NCI-H1930 (cell line): ENCODE measurements around the gene OLIG1.

Source experiments
- DNase-seq, 2 experiments: peaks; one replicate each; lab custom pipeline; 2025; lab: John Stamatoyannopoulos, UW

OLIG1 gene

GRCh38 chr21:33063907-33064622, 5.9 kb upstream of the OLIG1 start:
- DNase-seq, result no peak

- no peak for DNase-seq
Measured at GRCh38 chr21:33064623-33065390, 5.1 kb upstream of the OLIG1 start.

- DNase-seq, result no peak
Measured at GRCh38 chr21:33067043-33067442, 2.9 kb upstream of the OLIG1 start.

- DNase-seq, result no peak
Measured at GRCh38 chr21:33067457-33067856, 2.5 kb upstream of the OLIG1 start.

GRCh38 chr21:33069243-33069642, 698 bp upstream of the OLIG1 start:
- DNase-seq, result no peak

GRCh38 chr21:33069645-33069993, 322 bp upstream of the OLIG1 start:
- DNase-seq, result no peak

- DNase-seq, result peak in 1 of 2 experiments; percentile 28
Measured at GRCh38 chr21:33070744-33070997, 730 bp downstream of the OLIG1 start.

- no peak for DNase-seq
Measured at GRCh38 chr21:33070998-33071769, 1.2 kb downstream of the OLIG1 start.

- DNase-seq, result no peak
Measured at GRCh38 chr21:33071770-33072306, 1.9 kb downstream of the OLIG1 start.

- no peak for DNase-seq
Measured at GRCh38 chr21:33073636-33074035, 3.7 kb downstream of the OLIG1 start.

- DNase-seq, result no peak
Measured at GRCh38 chr21:33075128-33075527, 5.2 kb downstream of the OLIG1 start.

GRCh38 chr21:33075596-33076195, 5.8 kb downstream of the OLIG1 start:
- DNase-seq, result no peak

GRCh38 chr21:33076600-33077329, 6.8 kb downstream of the OLIG1 start:
- DNase-seq, result no peak

- no peak for DNase-seq
Measured at GRCh38 chr21:33078907-33079582, 9.1 kb downstream of the OLIG1 start.

- no peak for DNase-seq
Measured at GRCh38 chr21:33080376-33080775, 10.4 kb downstream of the OLIG1 start.

GRCh38 chr21:33080776-33081175, 10.8 kb downstream of the OLIG1 start:
- DNase-seq, result no peak

- DNase-seq, result no peak
Measured at GRCh38 chr21:33088384-33088783, 18.4 kb downstream of the OLIG1 start.

- no peak for DNase-seq
Measured at GRCh38 chr21:33089395-33090119, 19.6 kb downstream of the OLIG1 start.

- no peak for DNase-seq
Measured at GRCh38 chr21:33096426-33096825, 26.5 kb downstream of the OLIG1 start.

GRCh38 chr21:33099131-33099530, 29.2 kb downstream of the OLIG1 start:
- DNase-seq, result no peak
